Endothelial cell of umbilical vein (primary cell): Measurements from ENCODE around the gene PSME3IP1. TPM values are rescaled to one million over a fixed set of nuclear protein-coding genes. Genes with fewer than 3 reads are reported as not detected.

Source experiments
- BruUV-seq: library from RNA; stranded (reverse); fragments of 400-500 nt; replicated peaks from 2 replicates; lab custom pipeline; 2021; lab: Mats Ljungman, UMichigan
- CTCF ChIA-PET: fragments of 300-600, 350-600 bp; sonication (Branson Sonifier 250); formaldehyde crosslinking; loops from one replicate; lab custom pipeline; 2021; ENCODE audit warnings: antibody characterized with exemption, inconsistent platforms; lab: Charles Lee
- POLR2A ChIA-PET: fragments of 300-600, 350-600 bp; sonication (Branson Sonifier 250); formaldehyde crosslinking; loops from one replicate; lab custom pipeline; 2021; ENCODE audit warnings: antibody characterized with exemption, inconsistent platforms; lab: Charles Lee
- DNase-seq: peaks from one replicate; pipeline ENCODE4 v3.0.0-alpha.2; 2011; ENCODE audit warnings: low read depth, low spot score
- FAIRE-seq: peaks from 2 replicates; lab custom pipeline; 2011; peaks lifted over from hg19 to GRCh38; lab: Jason Lieb, UNC
- H2AFZ ChIP-seq: 2 replicates; pipeline ENCODE4 v1.6.0; 2012; ENCODE audit warnings: low read depth, low read length, control low read depth, inconsistent platforms
- H3K27ac ChIP-seq: 2 replicates; pipeline ENCODE4 v1.5.1; 2011; ENCODE audit warnings: low read depth, mild to moderate bottlenecking, control low read depth, low read length, moderate library complexity; ENCODE audit not compliant: insufficient read depth
- H3K27me3 ChIP-seq, 2 experiments: 2 replicates each; pipeline versions ENCODE4 v1.6.0 to v1.6.1; 2011; ENCODE audit warnings: low read length in 2 of 2, mixed read lengths in 1 of 2; ENCODE audit not compliant: control insufficient read depth in 2 of 2, insufficient read depth in 2 of 2
- H3K36me3 ChIP-seq, 2 experiments: 2 replicates in 1 of 2; 3 replicates in 1 of 2; pipeline ENCODE4 v1.5.1; 2011; ENCODE audit warnings: low read length in 2 of 2, mild to moderate bottlenecking in 1 of 2, moderate library complexity in 1 of 2; ENCODE audit not compliant: control insufficient read depth in 2 of 2, insufficient read depth in 2 of 2; ENCODE audit errors: extremely low read depth in 1 of 2
- H3K4me1 ChIP-seq: 3 replicates; pipeline ENCODE4 v1.5.1; 2011; ENCODE audit warnings: mild to moderate bottlenecking, low read length; ENCODE audit not compliant: control insufficient read depth, insufficient read depth; ENCODE audit errors: extremely low read depth
- H3K4me2 ChIP-seq: 2 replicates; pipeline ENCODE4 v1.6.1; 2011; ENCODE audit warnings: low read length, control low read depth, mixed read lengths; ENCODE audit not compliant: insufficient read depth
- H3K4me3 ChIP-seq, 3 experiments: fragments of 200-600 bp in 1 of 3; sonication (generic), shearing (Covaris generic) in 1 of 3; replicated peaks in 1 of 3; 2 replicates each; pipeline ENCODE4 v1.5.1; 2011 to 2016; ENCODE audit warnings: control low read depth in 3 of 3, low read length in 3 of 3, mild to moderate bottlenecking in 2 of 3, inconsistent platforms in 1 of 3, low read depth in 1 of 3, moderate library complexity in 1 of 3; ENCODE audit not compliant: insufficient read depth in 1 of 3
- H3K79me2 ChIP-seq: 2 replicates; pipeline ENCODE4 v1.6.0; 2012; ENCODE audit warnings: low read length, inconsistent platforms; ENCODE audit not compliant: control insufficient read depth, insufficient read depth
- H3K9ac ChIP-seq: replicated peaks from 2 replicates; pipeline ENCODE3; 2011; ENCODE audit warnings: low read length, control low read depth; ENCODE audit not compliant: insufficient read depth; ENCODE audit errors: extremely low read depth
- H3K9me1 ChIP-seq: replicated peaks from 3 replicates; pipeline ENCODE4 v1.6.0; 2011; ENCODE audit warnings: mild to moderate bottlenecking, low read length; ENCODE audit not compliant: control insufficient read depth, insufficient read depth; ENCODE audit errors: extremely low read depth
- H3K9me3 ChIP-seq: replicated peaks from 2 replicates; pipeline ENCODE4 v1.5.1; 2012; ENCODE audit warnings: low read length, inconsistent platforms; ENCODE audit not compliant: control insufficient read depth, insufficient read depth
- H4K20me1 ChIP-seq: replicated peaks from 2 replicates; pipeline ENCODE3; 2011; ENCODE audit warnings: mild to moderate bottlenecking, low read length; ENCODE audit not compliant: control insufficient read depth, insufficient read depth; ENCODE audit errors: extremely low read depth
- CTCF ChIP-seq, 2 donors: IDR thresholded peaks; 1 replicate in 1 of 2; 2 replicates in 1 of 2; pipeline ENCODE4 v1.5.1; 2011; ENCODE audit warnings: low read length in 2 of 2, mild to moderate bottlenecking in 2 of 2, moderate library complexity in 2 of 2, control low read depth in 1 of 2, inconsistent platforms in 1 of 2, low read depth in 1 of 2; ENCODE audit not compliant: insufficient read depth in 1 of 2; ENCODE audit errors: extremely low read depth in 1 of 2
- EZH2 ChIP-seq: IDR thresholded peaks from 2 replicates; pipeline ENCODE4 v1.6.1; 2012; ENCODE audit warnings: borderline replicate concordance, low read depth, mild to moderate bottlenecking, moderate library complexity, low read length, inconsistent platforms; ENCODE audit not compliant: severe bottlenecking
- JUN ChIP-seq: IDR thresholded peaks from 2 replicates; pipeline ENCODE4 v1.6.1; 2011; ENCODE audit warnings: borderline replicate concordance, low read depth; ENCODE audit not compliant: insufficient read length, insufficient read depth
- POLR2A ChIP-seq: IDR thresholded peaks from 2 replicates; pipeline ENCODE4 v1.6.1; 2012; ENCODE audit warnings: low read depth, mild to moderate bottlenecking, control low read depth, low read length
- dilution Hi-C: fragments of 300-500 bp; cut with MboI; formaldehyde crosslinking; loops from one replicate; pipeline ENCODE4 v1.15.0; 2019; ENCODE audit warnings: low sequenced_read_pairs; ENCODE audit not compliant: extremely low pct_ligation_motif_present
- intact Hi-C: fragments of 100-400 bp; cut with micrococcal nuclease; formaldehyde crosslinking; loops from one replicate; pipeline ENCODE4 v1.10.0; 2022
- polyA plus RNA-seq, 4 experiments: library from polyadenylated mRNA; depleted of rRNA in 3 of 4; stranded (reverse) in 3 of 4; unstranded in 1 of 4; fragments of >200 nt; gene quantifications; 2 replicates each; pipeline versions ENCODE4 v1.2.1 to v1.2.3, GENCODE V29; 2011 to 2012; ENCODE audit warnings: missing spikeins in 1 of 4
- total RNA-seq: library from RNA; stranded (reverse); gene quantifications from 2 replicates; pipeline ENCODE4 v1.2.3, GENCODE V29; 2021

PSME3IP1 gene
- total and polyA plus RNA-seq, 2 donors (not counting 3 experiments of a cell fraction or from before 2014, with no cell fraction given), result 86.2 to 91.8 TPM

GRCh38 chr16:57123974-57124674, 61.7 kb downstream of the PSME3IP1 start:
- Histone ChIP-seq H3K9ac (no peak overlapping the region), H3K36me3 (peaks cover 6 to 32% of the 10 kb centered on the region in 2 experiments), H3K4me3 (no peak overlapping the region), H4K20me1 (no peaks in the 10 kb centered on the region), H3K4me2 (no peak overlapping the region), H3K79me2 (no peaks in the 10 kb centered on the region), H3K9me1 (no peaks in the 10 kb centered on the region), H3K27ac (no peak overlapping the region), H3K4me1 (no peaks in the 10 kb centered on the region), H2AFZ (no peak overlapping the region), H3K9me3 (no peaks in the 10 kb centered on the region), H3K27me3 (no peaks in the 10 kb centered on the region)
- FAIRE-seq (no peak), DNase-seq (no peak)
- ChIA-PET CTCF (no interaction called here), POLR2A (no interaction called here)
- no TSS peak for BruUV-seq
- no peak for TF ChIP-seq CTCF (IDR thresholded peaks at IDR 0.05; ENCODE audit: extremely low read depth in 1 of 2, insufficient read depth in 1 of 2, low read depth in 1 of 2, low read length in 2 of 2)
- TF ChIP-seq JUN, result no peak
- TF ChIP-seq EZH2, result no peak
- TF ChIP-seq POLR2A, result no peak
- intact Hi-C loops, result no loop called here
- dilution Hi-C loops, result no loop called here
